GM12878 (cell line): Measurements from ENCODE around the gene TRHDE. TPM values are rescaled to one million over a fixed set of nuclear protein-coding genes. Genes with fewer than 3 reads are reported as not detected.

Source experiments
- ATAC-seq: fragments of 200-7000 bp; cut with Tn5 transposase; 3 replicates; pipeline ENCODE4 v1.9.1; 2020; ENCODE audit warnings: mild to moderate bottlenecking, moderate library complexity
- BruUV-seq: library from RNA; stranded (reverse); fragments of 400-500 nt; replicated peaks from 2 replicates; lab custom pipeline; 2021; lab: Mats Ljungman, UMichigan
- CTCF ChIA-PET: fragments of 300-600 bp; sonication (Branson Sonifier 250); formaldehyde crosslinking; extraction: SDS; loops from one replicate; lab custom pipeline; 2021; ENCODE audit warnings: inconsistent platforms; lab: Yijun Ruan, JAX
- POLR2A ChIA-PET: fragments of 350-600 bp; formaldehyde crosslinking; extraction: SDS; loops from one replicate; lab custom pipeline; 2021; ENCODE audit warnings: inconsistent platforms; lab: Charles Lee
- RAD21 ChIA-PET: fragments of 300-600 bp; sonication (Branson Sonifier 250); formaldehyde crosslinking; loops from one replicate; lab custom pipeline; 2023; ENCODE audit warnings: antibody characterized with exemption; ENCODE audit not compliant: unreplicated experiment; lab: Charles Lee
- SMC1A ChIA-PET: fragments of 300-600 bp; sonication (Branson Sonifier 250); formaldehyde crosslinking; loops from one replicate; lab custom pipeline; 2023; ENCODE audit not compliant: unreplicated experiment, uncharacterized antibody; lab: Charles Lee
- DNase-seq: peaks from one replicate; pipeline ENCODE4 v3.0.0-alpha.2; 2011; ENCODE audit warnings: low read depth, low spot score
- FAIRE-seq: peaks from 3 replicates; lab custom pipeline; 2011; peaks lifted over from hg19 to GRCh38; lab: Jason Lieb, UNC
- H2AFZ ChIP-seq: 2 replicates; pipeline ENCODE4 v1.6.0; 2011; ENCODE audit warnings: low read depth, low read length, control low read depth; ENCODE audit not compliant: control insufficient read depth
- H3K27ac ChIP-seq: 2 replicates; pipeline ENCODE4 v1.5.1; 2011; ENCODE audit warnings: control low read depth; ENCODE audit not compliant: control insufficient read depth, insufficient read depth
- H3K27me3 ChIP-seq, 2 experiments: replicated peaks in 1 of 2; 2 replicates each; pipeline versions ENCODE4 v1.6.0 to v1.6.1; 2011; ENCODE audit warnings: low read length in 1 of 2; ENCODE audit not compliant: control insufficient read depth in 2 of 2, insufficient read depth in 2 of 2
- H3K36me3 ChIP-seq, 2 experiments: 2 replicates each; pipeline ENCODE4 v1.5.1; 2011; ENCODE audit warnings: low read length in 1 of 2; ENCODE audit not compliant: control insufficient read depth in 2 of 2, insufficient read depth in 2 of 2
- H3K4me1 ChIP-seq: 2 replicates; pipeline ENCODE4 v1.6.1; 2011; ENCODE audit warnings: mild to moderate bottlenecking, low read length, moderate library complexity, mixed read lengths; ENCODE audit not compliant: control insufficient read depth, insufficient read depth
- H3K4me2 ChIP-seq: 2 replicates; pipeline ENCODE4 v1.6.0; 2011; ENCODE audit warnings: control low read depth; ENCODE audit not compliant: control insufficient read depth, insufficient read depth
- H3K4me3 ChIP-seq: fragments of 200-600 bp; sonication (generic); 2 replicates; pipeline ENCODE4 v1.5.1; 2016
- H3K79me2 ChIP-seq: 2 replicates; pipeline ENCODE4 v1.6.0; 2011; ENCODE audit warnings: low read length; ENCODE audit not compliant: control insufficient read depth, insufficient read depth
- H3K9ac ChIP-seq: 2 replicates; pipeline ENCODE4 v1.8.0; 2011; ENCODE audit warnings: low read length, control low read depth, mixed read lengths; ENCODE audit not compliant: control insufficient read depth, insufficient read depth
- H3K9me3 ChIP-seq: replicated peaks from 3 replicates; pipeline ENCODE4 v1.5.1; 2011; ENCODE audit warnings: mild to moderate bottlenecking, low read length; ENCODE audit not compliant: control insufficient read depth, insufficient read depth
- H4K20me1 ChIP-seq: 2 replicates; pipeline ENCODE4 v1.6.0; 2011; ENCODE audit not compliant: control insufficient read depth, insufficient read depth
- EP300 ChIP-seq, 2 experiments: fragments of 150-350 bp in 1 of 2; IDR thresholded peaks; 2 replicates each; pipeline ENCODE4 v1.6.1; 2011 to 2012; ENCODE audit warnings: low read depth in 2 of 2, low read length in 2 of 2, borderline replicate concordance in 1 of 2, improper control_type of control experiment in 1 of 2, inconsistent platforms in 1 of 2; ENCODE audit not compliant: control insufficient read depth in 1 of 2
- EZH2 ChIP-seq: IDR thresholded peaks from 2 replicates; pipeline ENCODE4 v1.6.1; 2012; ENCODE audit warnings: low read depth, mild to moderate bottlenecking, control low read depth, inconsistent platforms, low read length, borderline replicate concordance; ENCODE audit not compliant: control insufficient read depth
- MTA2 ChIP-seq: fragments of 450-650 bp; IDR thresholded peaks from 2 replicates; pipeline ENCODE4 v1.6.1; 2016; ENCODE audit warnings: low read depth, mild to moderate bottlenecking, moderate library complexity
- NR2F1 ChIP-seq: fragments of 450-650 bp; conservative IDR thresholded peaks from 2 replicates; pipeline ENCODE4 v1.6.1; 2017; ENCODE audit warnings: mild to moderate bottlenecking
- PAX8 ChIP-seq: fragments of 450-650 bp; IDR thresholded peaks from 2 replicates; pipeline ENCODE4 v1.6.1; 2017; ENCODE audit warnings: mild to moderate bottlenecking, moderate library complexity
- SPI1 ChIP-seq: IDR thresholded peaks from 2 replicates; pipeline ENCODE4 v1.6.1; 2011; ENCODE audit warnings: low read depth, mild to moderate bottlenecking, low read length, moderate library complexity, borderline replicate concordance; ENCODE audit not compliant: insufficient read depth
- TAF1 ChIP-seq: IDR thresholded peaks from 2 replicates; pipeline ENCODE4 v1.6.1; 2011; ENCODE audit warnings: mild to moderate bottlenecking, low read depth, low read length, borderline replicate concordance
- TBL1XR1 ChIP-seq: IDR thresholded peaks from 2 replicates; pipeline ENCODE4 v1.6.1; 2012; ENCODE audit warnings: low read depth, low read length, improper control_type of control experiment
- YBX1 ChIP-seq: fragments of 450-650 bp; IDR thresholded peaks from 2 replicates; pipeline ENCODE4 v1.6.1; 2016; ENCODE audit warnings: antibody characterized with exemption
- WGBS: methylation state at CpG from one replicate; pipeline ENCODE4 v1.1.6; 2016; ENCODE audit warnings: low lambda C conversion rate; ENCODE audit not compliant: insufficient replicate concordance, insufficient coverage; ENCODE audit errors: missing lambda C conversion rate; 5-methylcytosine and 5-hydroxymethylcytosine counted together
- in situ Hi-C: fragments of 300-500 bp; cut with MboI; formaldehyde crosslinking; loops from 9 replicates; pipeline ENCODE4 v1.14.3; 2018; ENCODE audit warnings: mixed read lengths
- intact Hi-C: fragments of 100-400 bp; cut with micrococcal nuclease; formaldehyde crosslinking; loops from one replicate; pipeline ENCODE4 v1.14.2; 2022; ENCODE audit not compliant: unreplicated experiment
- polyA plus RNA-seq, 11 experiments: library from polyadenylated mRNA; depleted of rRNA in 4 of 11; unstranded in 6 of 11; stranded (reverse) in 5 of 11; fragments of >200 nt; fragmentation: Nextera tagmentation in 4 of 11; fragmentation: Illumina TruSeq in 1 of 11; extraction: Ambion mirVana in 4 of 11; extraction: Trizol in 1 of 11; gene quantifications; 1 replicate in 1 of 11; 2 replicates in 10 of 11; pipeline versions ENCODE4 v1.2.1 to v1.2.3, GENCODE V29; 2011 to 2016; ENCODE audit warnings: inconsistent platforms in 2 of 11, missing spikeins in 2 of 11, low read depth in 1 of 11
- total RNA-seq, 4 experiments: library from RNA; depleted of rRNA in 3 of 4; stranded (reverse); fragments of >200 nt in 3 of 4; fragmentation: Illumina TruSeq in 1 of 4; extraction: Trizol in 1 of 4; gene quantifications; 2 replicates each; pipeline versions ENCODE4 v1.2.1 to v1.2.3, GENCODE V29; 2013 to 2021

The TRHDE gene
- total and polyA plus RNA-seq, 10 of the 15 experiments (the other 5 are each of a cell fraction or from before 2014, with no cell fraction given) = not detected

DNA sequence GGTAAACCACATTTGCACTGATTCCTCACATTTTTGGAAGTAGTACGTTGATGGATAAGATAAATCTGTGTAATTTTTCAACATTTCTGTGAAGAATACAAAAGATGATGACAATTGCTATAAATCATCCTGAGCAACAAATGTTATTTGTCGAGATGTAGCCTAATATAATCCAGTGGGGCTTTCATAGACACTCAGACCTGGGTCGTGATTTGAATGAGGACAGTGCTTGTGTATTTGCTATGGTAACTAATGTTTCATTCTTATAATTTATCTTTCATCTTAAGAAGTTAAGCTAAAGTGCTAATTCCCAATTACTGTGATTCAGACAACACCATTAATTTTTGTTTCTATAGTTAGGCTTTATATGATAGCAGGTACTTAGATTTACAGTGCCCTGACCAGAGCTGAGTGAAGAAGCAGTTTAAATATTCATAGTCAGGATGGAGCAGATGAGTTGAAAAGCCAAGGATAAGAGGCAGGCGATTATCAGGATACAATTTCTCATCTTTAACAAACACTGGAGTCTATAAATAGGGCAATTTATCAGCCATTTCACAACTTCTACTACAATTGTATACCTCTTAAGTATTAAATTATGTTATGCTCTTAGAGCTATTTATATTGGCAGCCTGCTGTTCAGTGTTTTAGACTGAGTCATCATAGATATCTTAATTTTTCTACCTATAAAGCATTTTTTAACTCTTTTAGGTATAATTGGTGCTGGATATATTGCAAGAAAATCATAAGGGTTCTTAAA is 359.9 kb downstream of the TRHDE start:
- BruUV-seq = no TSS peak
- TF ChIP-seq TBL1XR1 (no peak), MTA2 (no peak), TAF1 (no peak), EP300 (IDR thresholded peaks at IDR 0.05; ENCODE audit: borderline replicate concordance in 1 of 2, control insufficient read depth in 1 of 2, low read depth in 2 of 2, low read length in 2 of 2) (no peak), NR2F1 (no peak), SPI1 (no peak), EZH2 (no peak), YBX1 (no peak), PAX8 (no peak)
- no peak overlapping the region for H2AFZ ChIP-seq
- no peak overlapping the region for H3K27ac ChIP-seq
- no peaks in the 10 kb centered on the region for H3K4me1 ChIP-seq
- ATAC-seq (no peak), DNase-seq (no peak), FAIRE-seq (no peak)
- CTCF ChIA-PET = interaction anchor here (1.0 kb wide), 1 partner anchor 9 kb away, joined by 3 read pairs; no protein-coding TSS in a partner anchor
- RAD21 ChIA-PET = no interaction called here
- H3K36me3 ChIP-seq = no peaks in the 10 kb centered on the region
- in situ Hi-C loops (no loop called here), intact Hi-C loops (no loop called here)
- H3K79me2 ChIP-seq = no peaks in the 10 kb centered on the region
- POLR2A ChIA-PET = no interaction called here
- H3K9me3 ChIP-seq = no peaks in the 10 kb centered on the region
- H4K20me1 ChIP-seq = no peaks in the 10 kb centered on the region
- H3K4me2 ChIP-seq = no peak overlapping the region
- SMC1A ChIA-PET = no interaction called here
- no peak overlapping the region for H3K9ac ChIP-seq
- no peaks in the 10 kb centered on the region for H3K27me3 ChIP-seq
- no peak overlapping the region for H3K4me3 ChIP-seq
- WGBS = 14% methylated on average over 4 of the region's 4 CpGs
